HG03097 (cell line): Measurements from ENCODE around the gene CRY1.
"Not testable (repeated sequence)": the region's sequence is repeated elsewhere in the genome, so short reads cannot be mapped to it uniquely, and the experiment has no call there.

Source experiments
- ATAC-seq: cut with Tn5 transposase; IDR thresholded peaks from one replicate; pipeline ENCODE4 v1.9.1; 2021; ENCODE audit not compliant: unreplicated experiment, low FRiP score

The CRY1 gene

GRCh38 chr12:107079172-107080011 lies 14.0 kb downstream of the CRY1 start:
- ATAC-seq = no peak

DNA sequence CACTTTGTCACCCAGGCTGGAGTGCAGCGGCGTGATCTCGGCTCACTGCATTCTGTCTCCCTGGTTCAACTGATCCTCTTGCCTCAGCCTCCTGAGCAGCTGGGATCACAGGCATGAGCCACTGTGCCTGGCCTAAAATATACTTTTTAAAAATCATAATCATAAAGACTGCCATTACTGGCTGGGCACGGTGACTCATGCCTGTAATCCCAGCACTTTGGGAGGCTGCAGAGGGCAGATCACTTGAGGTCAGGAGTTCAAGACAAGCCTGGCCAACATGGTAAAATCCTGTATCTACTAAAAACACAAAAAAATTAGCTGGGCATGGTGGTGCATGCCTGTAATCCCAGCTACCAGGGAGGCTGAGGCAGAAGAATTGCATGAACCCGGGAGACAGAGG lies 20.1 kb downstream of the CRY1 start:
- ATAC-seq = not testable (repeated sequence)

DNA sequence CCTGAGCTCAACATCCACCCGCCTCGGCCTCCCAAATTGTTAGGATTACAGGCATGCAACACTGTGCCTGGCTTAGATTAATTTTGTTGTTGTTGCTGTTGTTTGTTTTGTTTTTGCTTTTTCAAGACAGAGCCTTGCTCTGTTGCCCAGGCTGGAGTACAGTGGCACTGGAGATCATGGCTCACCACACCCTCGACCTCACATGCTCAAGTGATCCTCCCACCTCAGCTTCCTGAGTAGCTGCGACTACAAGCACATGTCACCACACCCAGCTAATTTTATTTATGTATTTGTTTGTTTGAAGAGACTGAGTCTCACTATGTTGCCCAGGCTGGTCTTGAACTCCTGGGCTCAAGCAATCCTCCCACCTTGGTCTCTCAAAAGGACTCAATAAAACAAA lies 26.7 kb downstream of the CRY1 start:
- ATAC-seq = no peak

GRCh38 chr12:107064687-107065086 lies 28.7 kb downstream of the CRY1 start:
- ATAC-seq = no peak

- ATAC-seq = no peak
These were observed 29.1 kb downstream of the CRY1 start for GRCh38 chr12:107064243-107064642.

GRCh38 chr12:107058190-107058589 lies 35.2 kb downstream of the CRY1 start:
- ATAC-seq = no peak

DNA sequence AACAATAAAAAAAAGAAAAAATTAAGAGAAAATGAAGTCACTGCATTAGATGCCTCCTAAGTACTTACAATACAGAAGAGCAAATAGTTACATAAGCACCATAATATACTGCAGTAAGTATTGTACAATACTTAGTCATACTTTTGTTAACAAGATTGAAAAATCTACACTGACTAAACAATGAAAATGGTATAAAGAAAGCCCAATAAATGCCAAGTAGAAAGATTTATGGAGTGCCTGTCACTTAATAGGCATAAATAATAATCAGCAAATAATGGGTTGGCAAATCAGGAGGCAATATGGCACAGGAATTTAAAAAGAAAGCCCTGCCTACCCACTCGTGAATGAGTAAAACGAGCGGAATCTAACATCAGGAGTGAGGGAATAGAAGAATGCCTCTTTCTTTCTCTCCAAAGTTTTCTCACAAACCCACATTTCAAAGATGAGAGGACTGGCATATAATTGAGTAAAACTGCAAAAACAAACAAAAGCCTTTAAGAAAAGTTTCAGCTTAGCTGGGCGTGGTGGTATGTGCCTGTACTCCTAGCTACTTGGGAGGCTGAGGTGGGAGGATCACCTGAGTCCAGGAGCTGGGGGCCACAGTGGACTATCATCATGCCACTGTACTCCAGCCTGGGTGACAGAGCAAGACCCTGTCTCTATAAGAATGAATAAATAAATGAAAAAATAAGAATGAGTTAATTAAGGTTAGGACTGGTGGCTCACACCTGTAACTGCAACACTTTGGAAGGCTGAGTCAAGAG lies 36.1 kb downstream of the CRY1 start:
- ATAC-seq = no peak

GRCh38 chr12:107053709-107054108 lies 39.6 kb downstream of the CRY1 start:
- no peak for ATAC-seq

GRCh38 chr12:107045186-107045585 lies 48.2 kb downstream of the CRY1 start:
- no peak for ATAC-seq

- ATAC-seq = no peak
These were observed 50.5 kb downstream of the CRY1 start for GRCh38 chr12:107042801-107043200.

GRCh38 chr12:107035733-107036132 lies 57.6 kb downstream of the CRY1 start:
- ATAC-seq = no peak

GRCh38 chr12:107033758-107034739 lies 59.3 kb downstream of the CRY1 start:
- no peak for ATAC-seq

GRCh38 chr12:107032266-107032665 lies 61.1 kb downstream of the CRY1 start:
- no peak for ATAC-seq

GRCh38 chr12:107031061-107031460 lies 62.3 kb downstream of the CRY1 start:
- ATAC-seq = no peak

- no peak for ATAC-seq
These were observed 64.3 kb downstream of the CRY1 start for GRCh38 chr12:107029081-107029480.

GRCh38 chr12:107027636-107028053 lies 65.7 kb downstream of the CRY1 start:
- ATAC-seq = no peak

DNA sequence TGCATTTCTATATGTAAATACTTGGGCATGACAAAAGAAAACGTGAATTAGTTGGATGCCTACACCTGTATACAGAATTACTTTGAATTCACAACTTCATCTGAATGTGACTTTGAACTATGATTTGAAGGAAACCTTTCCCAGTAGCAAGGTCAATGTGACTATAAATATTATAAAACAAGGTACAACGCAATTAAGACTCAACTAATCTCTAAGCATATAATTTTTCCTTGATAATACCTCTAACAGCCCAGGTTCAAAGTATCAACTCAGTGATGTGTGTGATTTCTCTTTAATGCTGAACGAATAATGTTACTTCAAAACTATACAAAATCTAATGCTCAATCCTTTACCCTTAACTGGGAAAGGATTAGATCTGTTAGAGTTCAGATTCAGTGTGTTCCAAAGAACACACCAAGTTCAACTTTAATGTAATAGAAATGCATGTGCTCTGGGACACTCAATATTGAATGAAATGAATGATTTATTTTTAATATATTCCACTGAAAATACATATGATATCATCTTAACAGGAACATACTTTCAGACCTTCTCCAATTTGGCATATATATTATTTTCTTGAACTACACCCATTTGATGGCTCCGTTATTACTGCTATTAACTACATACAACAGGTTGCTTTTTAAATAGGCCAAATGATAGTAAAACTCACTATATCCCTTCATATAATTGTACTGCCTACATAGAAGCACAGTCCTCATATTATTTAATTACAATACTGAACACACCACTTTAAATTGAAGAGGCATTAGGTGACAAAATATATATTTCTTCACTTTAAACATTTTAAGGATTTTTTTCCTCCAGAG lies 66.3 kb downstream of the CRY1 start:
- ATAC-seq = no peak

GRCh38 chr12:107026356-107026755 lies 67.0 kb downstream of the CRY1 start:
- ATAC-seq = not testable (repeated sequence)

DNA sequence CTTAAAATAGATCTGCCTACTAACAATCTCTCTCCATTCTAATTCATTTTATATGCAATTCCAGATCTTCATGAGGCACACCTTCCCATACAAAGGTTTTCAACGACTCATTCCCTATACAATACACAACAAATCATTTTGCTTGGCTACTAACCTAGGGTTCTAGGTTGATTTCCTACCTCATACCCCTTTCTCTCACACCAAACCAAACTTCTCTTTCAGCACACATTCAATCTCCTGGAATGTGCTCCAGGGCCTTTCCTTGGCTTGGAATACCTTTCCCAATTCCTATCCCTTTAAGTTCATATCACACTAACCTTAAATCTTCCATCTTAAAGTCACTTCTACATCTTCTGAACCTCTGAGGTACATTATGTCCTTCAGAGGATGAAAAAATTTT lies 67.7 kb downstream of the CRY1 start:
- no peak for ATAC-seq

- no peak for ATAC-seq
These were observed 73.8 kb downstream of the CRY1 start for GRCh38 chr12:107019546-107019945.
